Smooth muscle cell of bladder (primary cell): ENCODE data around the gene FIZ1. TPM values are rescaled to one million over a fixed set of nuclear protein-coding genes. Genes with fewer than 3 reads are reported as not detected.

Source experiments
- total RNA-seq: library from RNA; depleted of rRNA; stranded (reverse); fragments of >200 nt; gene quantifications from 2 replicates; pipeline ENCODE4 v1.2.3, GENCODE V29; 2014

The FIZ1 gene, protein sequence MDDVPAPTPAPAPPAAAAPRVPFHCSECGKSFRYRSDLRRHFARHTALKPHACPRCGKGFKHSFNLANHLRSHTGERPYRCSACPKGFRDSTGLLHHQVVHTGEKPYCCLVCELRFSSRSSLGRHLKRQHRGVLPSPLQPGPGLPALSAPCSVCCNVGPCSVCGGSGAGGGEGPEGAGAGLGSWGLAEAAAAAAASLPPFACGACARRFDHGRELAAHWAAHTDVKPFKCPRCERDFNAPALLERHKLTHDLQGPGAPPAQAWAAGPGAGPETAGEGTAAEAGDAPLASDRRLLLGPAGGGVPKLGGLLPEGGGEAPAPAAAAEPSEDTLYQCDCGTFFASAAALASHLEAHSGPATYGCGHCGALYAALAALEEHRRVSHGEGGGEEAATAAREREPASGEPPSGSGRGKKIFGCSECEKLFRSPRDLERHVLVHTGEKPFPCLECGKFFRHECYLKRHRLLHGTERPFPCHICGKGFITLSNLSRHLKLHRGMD
- total RNA-seq: 1.6 and 2.7 TPM in 2 replicates

GRCh38 chr19:55599468-55599841 lies at the start of gene FIZ1:
Gene FIZ1, minus strand, starts transcription at chr19:55599517. Its CDS starts 1,652 bp downstream, at chr19:55597865.

GRCh38 chr19:55647732-55648584 lies 48.6 kb upstream of the FIZ1 start, which contains the start of gene CCDC106:
Gene CCDC106, plus strand, starts transcription at chr19:55648212. Its CDS starts 835 bp downstream, at chr19:55649047.

GRCh38 chr19:55643003-55643886 lies 43.9 kb upstream of the FIZ1 start, which contains the start of gene ZNF581:
Gene ZNF581, plus strand, starts transcription at chr19:55643649. Its CDS starts 923 bp downstream, at chr19:55644572.

GRCh38 chr19:55640577-55641425 lies 41.5 kb upstream of the FIZ1 start, which contains the start of gene ZNF580:
Gene ZNF580, plus strand, starts transcription at chr19:55641002. Its CDS starts 1,507 bp downstream, at chr19:55642509.

DNA sequence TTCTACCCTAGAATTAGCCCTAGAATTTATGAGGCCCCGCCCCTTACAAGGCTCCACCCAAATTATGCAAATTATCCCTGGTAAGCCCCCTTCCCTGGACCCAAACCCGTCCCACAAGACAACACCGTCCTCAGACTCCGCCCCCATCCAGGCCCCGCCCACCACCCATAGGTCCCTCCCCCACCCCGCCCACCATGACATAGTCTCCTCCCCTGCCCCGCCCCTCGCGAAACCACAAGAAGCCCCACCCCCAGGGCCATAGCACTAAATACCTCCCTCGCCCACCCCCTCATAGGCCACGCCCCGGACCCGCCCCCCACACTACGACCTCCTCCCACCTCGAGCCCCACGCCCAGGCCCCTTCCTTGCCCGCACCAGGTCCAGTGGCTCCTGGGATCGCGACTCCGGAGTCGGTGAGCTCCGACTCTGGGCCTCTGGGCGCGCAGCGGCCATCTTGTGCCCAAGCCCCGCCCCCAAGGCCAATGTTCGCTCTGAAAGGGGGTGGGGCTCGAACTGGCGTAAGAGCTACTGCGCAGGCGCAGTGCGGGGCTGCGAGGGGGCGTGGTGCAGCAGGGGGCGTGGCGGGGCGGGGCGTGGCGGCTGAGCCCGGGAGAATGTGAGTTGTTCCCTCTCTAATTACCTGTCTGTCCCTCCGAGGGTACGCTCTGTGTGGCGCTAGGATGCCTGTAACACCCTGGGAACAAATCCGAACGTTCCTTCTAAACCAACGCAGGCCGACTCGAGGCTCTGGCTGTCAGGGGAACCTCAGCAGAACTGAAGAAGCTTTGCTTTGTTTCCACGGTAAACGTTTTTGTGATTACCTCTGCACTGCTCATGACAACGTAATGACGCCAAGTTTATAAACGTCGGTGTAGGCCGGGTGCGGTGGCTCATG lies 25.0 kb upstream of the FIZ1 start, which contains the start of gene ZNF784:
ZNF784 (minus strand) TSS at position 458 of the 895 bp plus-strand sequence; CDS start at position 453, 5 bp downstream.

GRCh38 chr19:55605637-55606470 lies 6.5 kb upstream of the FIZ1 start, which contains the start of gene ZNF865:
Gene ZNF865, plus strand, starts transcription at chr19:55605647. Its CDS starts 7,972 bp downstream, at chr19:55613619.

DNA sequence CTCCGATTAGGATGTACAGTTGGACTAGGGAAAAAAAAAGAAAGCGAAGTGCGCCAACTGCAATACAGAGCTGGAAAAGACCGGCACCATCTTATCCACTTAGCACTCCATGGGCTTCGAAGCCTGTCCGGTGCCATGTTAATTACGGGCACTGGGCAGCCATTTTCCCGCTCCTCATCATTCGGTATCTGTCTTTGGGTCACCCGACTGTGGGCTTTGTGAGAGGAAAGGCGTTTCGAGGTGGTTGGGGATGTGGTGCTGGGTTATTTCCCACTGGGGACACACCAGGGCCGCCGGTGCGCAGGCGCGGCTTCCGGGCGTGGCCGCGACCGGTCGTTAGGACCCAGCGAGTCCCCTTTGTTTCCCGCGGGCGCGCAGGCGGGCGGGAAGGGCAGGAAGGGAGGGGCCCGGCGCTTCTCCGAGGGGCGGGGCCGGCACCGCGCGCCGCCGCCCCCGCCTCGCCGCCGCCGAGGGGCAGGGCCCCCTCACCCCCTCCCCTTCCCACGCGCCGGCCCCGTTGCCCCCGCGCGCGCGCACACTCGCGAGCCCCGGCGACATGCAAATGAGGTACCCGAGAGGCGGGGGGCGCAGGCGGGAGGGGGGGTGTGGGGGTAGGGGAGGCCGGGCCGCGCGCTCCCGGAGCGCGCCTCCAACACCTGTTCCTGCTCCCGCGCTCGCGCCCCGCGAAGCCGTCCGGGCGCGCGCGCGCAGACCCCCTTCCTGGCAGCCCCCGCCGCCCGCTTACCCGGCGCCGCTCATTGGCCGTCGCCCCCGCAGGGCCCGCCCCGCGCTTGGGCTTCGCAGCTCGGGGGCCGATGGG lies 735 bp upstream of the FIZ1 start, which contains the start of gene ZNF524:
ZNF524 (plus strand) TSS at position 447 of the 820 bp plus-strand sequence. CDS start 1,825 bp downstream, outside the sequence.

DNA sequence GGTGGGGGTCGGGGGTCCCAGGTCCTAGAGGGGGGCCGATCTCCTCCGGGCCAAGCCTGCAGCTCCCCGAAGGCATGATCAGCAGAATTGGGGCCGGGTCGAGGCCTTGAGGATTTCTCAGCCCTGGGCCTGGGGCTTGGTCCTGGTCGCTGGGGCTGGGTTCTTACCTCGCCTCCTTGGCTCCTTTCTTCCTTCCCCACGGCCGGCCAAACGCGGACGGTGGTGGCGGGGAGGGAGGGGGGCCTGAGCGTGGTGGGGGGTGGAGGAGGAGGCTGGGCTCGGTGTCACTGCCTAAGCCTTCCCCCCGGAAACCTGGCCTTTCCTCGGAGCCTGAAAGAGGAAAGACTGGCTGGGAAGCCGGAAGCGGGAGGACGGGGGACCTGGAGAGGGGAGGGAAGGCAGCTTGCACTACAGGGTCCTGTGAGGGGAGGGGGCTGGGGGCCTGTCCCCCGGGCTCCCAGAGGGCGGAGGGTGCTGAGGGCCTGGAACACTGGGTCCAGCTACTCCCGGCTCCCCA lies 18.6 kb downstream of the FIZ1 start, which contains the start of gene ZNF579:
ZNF579 (minus strand) TSS at position 221 of the 517 bp plus-strand sequence. CDS start 1,209 bp downstream, outside the sequence.

DNA sequence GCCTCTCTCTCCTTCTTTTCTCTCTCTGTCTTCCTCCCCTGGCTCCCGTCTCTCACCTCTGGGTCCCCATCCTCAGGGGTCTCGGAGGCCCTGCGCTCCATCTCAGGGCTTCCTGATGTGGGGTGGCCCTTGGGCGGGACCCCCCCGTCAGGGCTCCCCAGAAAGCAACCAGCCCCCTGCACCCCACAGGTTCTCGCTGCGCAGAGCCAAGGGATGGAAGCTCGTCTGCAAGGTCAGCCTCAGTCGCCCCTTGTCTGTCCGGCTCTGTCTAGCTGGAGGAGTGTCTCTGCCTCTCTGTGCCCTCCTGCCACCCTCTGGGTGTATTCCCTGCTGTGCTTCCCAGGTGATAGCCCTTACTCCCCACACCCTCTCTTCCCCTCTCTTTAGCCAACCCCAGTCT lies 53.9 kb downstream of the FIZ1 start, which contains the start of gene SBK3:
SBK3 (minus strand) TSS at position 101 of the 400 bp plus-strand sequence; CDS start at position 101, 0 bp downstream.

Other genes starting within 250 kb of the FIZ1 start
- under 0.01 TPM in 1 of 2 replicates, not detected in the other for gene COX6B2, start 244.8 kb downstream of the FIZ1 start, total RNA-seq
- not detected in 2 replicates for gene GARIN5B, start 236.3 kb downstream of the FIZ1 start, total RNA-seq
- 5.4 and 8.0 TPM in 2 replicates for gene IL11, start 229.1 kb downstream of the FIZ1 start, total RNA-seq
- gene TMEM190, start 222.7 kb downstream of the FIZ1 start, total RNA-seq: 0.28 TPM in 1 of 2 replicates, not detected in the other
- 0.14 and 0.18 TPM in 2 replicates for gene TMEM238, start 215.2 kb downstream of the FIZ1 start, total RNA-seq
- 239 and 254 TPM in 2 replicates for gene RPL28, start 213.6 kb downstream of the FIZ1 start, total RNA-seq
- gene UBE2S, start 191.7 kb downstream of the FIZ1 start, total RNA-seq: 26.6 and 57.3 TPM in 2 replicates
- not detected in 2 replicates for gene SHISA7, start 156.2 kb downstream of the FIZ1 start, total RNA-seq
- gene ISOC2, start 137.9 kb downstream of the FIZ1 start, total RNA-seq: 44.5 and 55.9 TPM in 2 replicates
- gene C19orf85, start 134.8 kb downstream of the FIZ1 start, total RNA-seq: not detected in 2 replicates
- 0.57 and 1.3 TPM in 2 replicates for gene ZNF628, start 122.9 kb downstream of the FIZ1 start, total RNA-seq
- 14.9 and 20.9 TPM in 2 replicates for gene NAT14, start 114.3 kb downstream of the FIZ1 start, total RNA-seq
- 5.4 and 18.1 TPM in 2 replicates for gene SSC5D, start 111.1 kb downstream of the FIZ1 start, total RNA-seq
- not detected in 2 replicates for gene SBK2, start 62.4 kb downstream of the FIZ1 start, total RNA-seq
- 0.09 TPM in 1 of 2 replicates, not detected in the other for gene SBK3, start 54.0 kb downstream of the FIZ1 start, total RNA-seq
- 2.1 and 2.8 TPM in 2 replicates for gene ZNF579, start 18.7 kb downstream of the FIZ1 start, total RNA-seq
- gene ZNF524, start 771 bp upstream of the FIZ1 start, total RNA-seq: 9.1 and 9.5 TPM in 2 replicates
- 0.43 and 0.55 TPM in 2 replicates for gene ZNF865, start 6.1 kb upstream of the FIZ1 start, total RNA-seq
- gene ZNF784, start 25.0 kb upstream of the FIZ1 start, total RNA-seq: 3.8 and 4.0 TPM in 2 replicates
- 4.4 and 5.4 TPM in 2 replicates for gene ZNF580, start 41.5 kb upstream of the FIZ1 start, total RNA-seq
- gene ZNF581, start 44.1 kb upstream of the FIZ1 start, total RNA-seq: 23.9 and 25.7 TPM in 2 replicates
- 5.3 and 6.2 TPM in 2 replicates for gene CCDC106, start 48.7 kb upstream of the FIZ1 start, total RNA-seq
- 76.8 and 86.0 TPM in 2 replicates for gene U2AF2, start 55.5 kb upstream of the FIZ1 start, total RNA-seq
- gene EPN1, start 75.7 kb upstream of the FIZ1 start, total RNA-seq: 27.3 and 35.7 TPM in 2 replicates
- gene NLRP9, start 138.9 kb upstream of the FIZ1 start, total RNA-seq: not detected in 2 replicates
- not detected in 2 replicates for gene RFPL4A, start 159.6 kb upstream of the FIZ1 start, total RNA-seq
- not detected in 2 replicates for gene RFPL4AL1, start 169.6 kb upstream of the FIZ1 start, total RNA-seq
- gene NLRP11, start 232.5 kb upstream of the FIZ1 start, total RNA-seq: not detected in 2 replicates
- not detected in 2 replicates for gene NLRP4, start 237.0 kb upstream of the FIZ1 start, total RNA-seq